Small intestine (tissue), 7 donors: ENCODE measurements around the gene ANKRD1. TPM values are rescaled to one million over a fixed set of nuclear protein-coding genes. Genes with fewer than 3 reads are reported as not detected.

Source experiments
- DNase-seq, 2 donors: peaks; one replicate each; pipeline versions ENCODE4 v3.0.0 to v3.0.0-alpha.2; 2013
- FAIRE-seq: peaks from 2 replicates; lab custom pipeline; 2012; peaks lifted over from hg19 to GRCh38; lab: Jason Lieb, UNC
- H3K27ac ChIP-seq, 3 donors: one replicate each; pipeline ENCODE4 v1.5.1; 2013; ENCODE audit warnings: low read length in 2 of 3, mild to moderate bottlenecking in 2 of 3, control low read depth in 1 of 3, inconsistent platforms in 1 of 3, low read depth in 1 of 3, moderate library complexity in 1 of 3
- H3K27me3 ChIP-seq, 3 donors: one replicate each; pipeline ENCODE4 v1.6.1; 2013; ENCODE audit warnings: low read length in 3 of 3, inconsistent platforms in 1 of 3; ENCODE audit not compliant: control insufficient read depth in 3 of 3, insufficient read depth in 3 of 3
- H3K36me3 ChIP-seq, 3 donors: one replicate each; pipeline ENCODE4 v1.6.1; 2013; ENCODE audit warnings: low read length in 3 of 3, inconsistent platforms in 1 of 3, low read depth in 1 of 3, mild to moderate bottlenecking in 1 of 3, moderate library complexity in 1 of 3; ENCODE audit not compliant: control insufficient read depth in 3 of 3, insufficient read depth in 2 of 3
- H3K4me1 ChIP-seq, 3 donors: one replicate each; pipeline ENCODE4 v1.6.1; 2013; ENCODE audit warnings: low read length in 2 of 3, inconsistent platforms in 1 of 3, low read depth in 1 of 3, mild to moderate bottlenecking in 1 of 3, moderate library complexity in 1 of 3; ENCODE audit not compliant: control insufficient read depth in 3 of 3, insufficient read depth in 2 of 3
- H3K4me3 ChIP-seq, 3 donors: one replicate each; pipeline ENCODE4 v1.5.1; 2013; ENCODE audit warnings: low read length in 3 of 3, control low read depth in 1 of 3, inconsistent platforms in 1 of 3, low read depth in 1 of 3, mild to moderate bottlenecking in 1 of 3, moderate library complexity in 1 of 3
- H3K9me3 ChIP-seq, 2 donors: one replicate each; pipeline ENCODE4 v1.6.1; 2013; ENCODE audit warnings: low read depth in 1 of 2, low read length in 1 of 2; ENCODE audit not compliant: control insufficient read depth in 2 of 2, insufficient read depth in 1 of 2
- WGBS, 3 donors: extraction: QIAGEN DNeasy Blood & Tissue Kit; methylation state at CpG; one replicate each; pipeline ENCODE4 v1.1.7; 2013; 5-methylcytosine and 5-hydroxymethylcytosine counted together
- polyA plus RNA-seq, 4 donors: library from polyadenylated mRNA; stranded (reverse) in 3 of 4; unstranded in 1 of 4; fragments of 200-250 nt in 3 of 4; fragments of 120-200 nt in 1 of 4; gene quantifications; one replicate each; pipeline versions ENCODE4 v1.2.1 to v1.2.3, GENCODE V29; 2013
- donor health status: healthy with polysubstance abuse.
- donor health status: control.
- donor health status: control.
- donor health status: Bipolar disorder and iron deficiency.
- donor health status: healthy.

Gene ANKRD1
- polyA plus RNA-seq, 4 donors, result 0.12 to 66.7 (median 2.5) TPM

DNA sequence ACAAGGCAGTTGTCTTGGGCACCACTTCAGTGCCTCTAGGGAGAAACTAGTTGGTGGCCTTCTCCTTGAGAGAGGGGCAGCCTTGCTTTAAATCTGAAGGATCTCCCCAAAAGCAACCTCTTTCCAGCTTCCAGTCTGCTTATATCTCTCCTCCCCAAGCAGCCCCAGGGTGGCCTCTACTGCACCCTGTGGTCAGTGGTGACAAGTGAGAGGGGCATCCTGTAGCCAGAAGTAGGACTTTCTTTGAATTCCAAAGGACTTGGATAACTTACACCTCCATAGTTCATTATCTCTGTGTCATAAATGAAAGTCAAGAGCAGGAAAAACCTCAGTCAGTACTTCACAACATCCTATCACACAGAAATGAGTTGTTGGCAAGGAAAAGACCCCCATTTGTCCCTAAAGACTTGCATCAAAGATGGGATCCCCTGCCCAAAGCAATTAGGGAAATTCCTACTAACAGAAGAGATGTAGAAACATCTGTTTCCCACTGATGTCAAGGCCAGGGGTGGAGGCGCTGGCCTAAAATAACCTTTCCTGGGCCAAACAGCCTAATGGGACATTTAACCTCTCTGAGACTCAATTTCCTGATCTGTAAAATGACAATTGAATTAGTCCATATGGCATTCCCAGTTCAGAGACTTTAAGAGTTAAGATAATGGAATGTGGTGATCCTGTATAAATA lies 44.0 kb upstream of the ANKRD1 start:
- WGBS, 3 donors, result 48 to 93% (median 93%) methylated on average over 1 of the region's 1 CpG
- DNase-seq (no peak), FAIRE-seq (no peak)
- Histone ChIP-seq H3K4me1 (peaks cover 0 to 2% (median 0%) of the 10 kb centered on the region in 3 donors), H3K36me3 (no peaks in the 10 kb centered on the region), H3K9me3 (no peaks in the 10 kb centered on the region), H3K4me3 (no peak overlapping the region), H3K27ac (no peak overlapping the region), H3K27me3 (peaks cover 0 to 6% (median 0%) of the 10 kb centered on the region in 3 donors)

DNA sequence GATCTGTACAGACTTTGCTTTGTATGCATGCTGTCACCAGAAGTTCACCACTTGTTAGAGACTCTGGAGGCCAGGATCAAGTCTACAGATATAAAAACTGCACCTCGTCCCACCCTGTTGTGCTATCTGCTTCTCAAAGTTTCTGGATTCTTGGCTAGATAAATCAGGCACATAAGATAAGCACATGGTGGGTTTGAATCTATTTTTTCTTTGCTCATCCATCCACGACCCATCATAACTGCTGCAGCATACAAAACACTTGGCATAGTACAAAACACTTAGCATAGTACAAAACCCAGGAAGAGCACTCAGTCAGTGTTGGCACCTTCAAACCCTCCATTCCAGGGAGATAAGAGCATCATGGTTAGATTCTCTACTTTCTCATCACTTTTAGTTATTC lies 42.4 kb upstream of the ANKRD1 start:
- Histone ChIP-seq H3K4me1 (no peaks in the 10 kb centered on the region), H3K27me3 (peaks cover 0 to 6% (median 0%) of the 10 kb centered on the region in 3 donors), H3K27ac (no peak overlapping the region), H3K9me3 (no peaks in the 10 kb centered on the region), H3K4me3 (no peak overlapping the region), H3K36me3 (no peaks in the 10 kb centered on the region)
- WGBS, 3 donors, result 64 to 73% (median 70%) methylated on average over 2 of the region's 2 CpGs
- FAIRE-seq (no peak), DNase-seq (no peak)

DNA sequence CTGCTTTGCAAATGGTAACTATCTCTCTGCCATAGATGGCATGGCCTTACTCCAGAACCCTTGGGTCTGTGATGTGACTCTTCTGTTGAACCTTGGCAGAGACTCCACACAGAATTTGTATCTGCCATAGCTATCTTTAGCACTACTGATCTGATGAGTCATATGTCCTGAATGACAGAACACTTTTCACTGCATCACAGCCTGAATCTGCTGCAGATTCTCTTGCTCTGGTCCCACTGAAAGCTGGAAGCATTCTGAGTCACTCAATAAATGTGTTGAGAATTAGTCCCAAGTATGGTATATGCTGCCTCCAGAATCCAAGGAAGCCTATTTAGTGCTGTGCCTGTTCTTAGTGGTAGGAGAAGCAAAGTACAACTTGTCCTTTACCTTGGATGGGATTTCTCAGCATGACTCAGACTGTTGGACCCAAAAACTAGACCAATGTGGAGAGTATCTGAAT lies 39.5 kb upstream of the ANKRD1 start:
- FAIRE-seq (no peak), DNase-seq (no peak)
- no peaks in the 10 kb centered on the region for H3K27me3 ChIP-seq
- no peaks in the 10 kb centered on the region for H3K9me3 ChIP-seq
- H3K27ac ChIP-seq, result no peak overlapping the region
- no peaks in the 10 kb centered on the region for H3K4me1 ChIP-seq
- no peaks in the 10 kb centered on the region for H3K36me3 ChIP-seq
- H3K4me3 ChIP-seq, result no peak overlapping the region

DNA sequence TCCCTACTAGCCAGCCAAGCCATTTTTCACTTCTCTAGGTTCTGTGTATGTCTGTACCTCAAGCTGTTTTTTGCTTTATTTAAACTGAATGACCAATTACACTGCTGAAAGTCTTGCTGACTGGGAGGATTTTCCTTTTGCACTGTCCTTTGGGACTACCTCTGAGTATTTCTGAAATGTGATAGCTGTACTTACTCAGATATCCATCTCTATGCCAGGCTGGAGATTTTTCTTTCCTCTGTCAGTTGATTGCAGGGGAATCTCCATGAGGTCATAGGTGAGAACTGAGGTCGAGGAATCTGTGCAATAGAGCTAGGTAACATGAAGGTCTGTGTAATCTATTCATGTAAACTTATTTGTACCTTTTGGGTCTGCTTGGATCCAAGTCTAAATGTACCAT lies 38.9 kb upstream of the ANKRD1 start:
- H3K9me3 ChIP-seq, result no peaks in the 10 kb centered on the region
- H3K4me1 ChIP-seq, result no peaks in the 10 kb centered on the region
- FAIRE-seq (no peak), DNase-seq (no peak)
- H3K36me3 ChIP-seq, result no peaks in the 10 kb centered on the region
- H3K27me3 ChIP-seq, result no peaks in the 10 kb centered on the region
- WGBS, 3 donors, result 32 to 53% (median 43%) methylated on average over 1 of the region's 1 CpG
- no peak overlapping the region for H3K4me3 ChIP-seq
- no peak overlapping the region for H3K27ac ChIP-seq

DNA sequence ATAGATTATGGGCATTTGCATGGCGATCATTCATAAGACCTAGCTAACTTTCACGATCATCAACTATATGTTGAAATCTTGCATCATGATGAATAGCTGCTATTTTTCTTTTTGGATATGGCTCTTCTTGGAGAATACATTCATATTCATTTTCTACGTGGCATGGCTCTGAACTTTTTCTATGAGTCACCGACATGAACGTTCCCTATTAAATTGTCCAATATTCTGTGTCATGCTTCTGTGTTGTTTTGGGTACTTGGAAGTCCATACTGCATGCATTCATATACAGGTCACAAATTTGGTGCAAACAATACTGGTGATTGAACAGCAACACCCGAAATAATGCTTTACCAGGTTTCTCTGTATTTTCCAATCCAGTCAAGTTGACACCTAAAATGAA lies 37.9 kb upstream of the ANKRD1 start:
- Histone ChIP-seq H3K4me1 (no peaks in the 10 kb centered on the region), H3K27me3 (no peaks in the 10 kb centered on the region), H3K9me3 (no peaks in the 10 kb centered on the region), H3K36me3 (no peaks in the 10 kb centered on the region), H3K4me3 (no peak overlapping the region), H3K27ac (no peak overlapping the region)
- WGBS, 3 donors, result 90 to 93% (median 92%) methylated on average over 6 of the region's 6 CpGs
- DNase-seq, result no peak
- FAIRE-seq, result no peak

DNA sequence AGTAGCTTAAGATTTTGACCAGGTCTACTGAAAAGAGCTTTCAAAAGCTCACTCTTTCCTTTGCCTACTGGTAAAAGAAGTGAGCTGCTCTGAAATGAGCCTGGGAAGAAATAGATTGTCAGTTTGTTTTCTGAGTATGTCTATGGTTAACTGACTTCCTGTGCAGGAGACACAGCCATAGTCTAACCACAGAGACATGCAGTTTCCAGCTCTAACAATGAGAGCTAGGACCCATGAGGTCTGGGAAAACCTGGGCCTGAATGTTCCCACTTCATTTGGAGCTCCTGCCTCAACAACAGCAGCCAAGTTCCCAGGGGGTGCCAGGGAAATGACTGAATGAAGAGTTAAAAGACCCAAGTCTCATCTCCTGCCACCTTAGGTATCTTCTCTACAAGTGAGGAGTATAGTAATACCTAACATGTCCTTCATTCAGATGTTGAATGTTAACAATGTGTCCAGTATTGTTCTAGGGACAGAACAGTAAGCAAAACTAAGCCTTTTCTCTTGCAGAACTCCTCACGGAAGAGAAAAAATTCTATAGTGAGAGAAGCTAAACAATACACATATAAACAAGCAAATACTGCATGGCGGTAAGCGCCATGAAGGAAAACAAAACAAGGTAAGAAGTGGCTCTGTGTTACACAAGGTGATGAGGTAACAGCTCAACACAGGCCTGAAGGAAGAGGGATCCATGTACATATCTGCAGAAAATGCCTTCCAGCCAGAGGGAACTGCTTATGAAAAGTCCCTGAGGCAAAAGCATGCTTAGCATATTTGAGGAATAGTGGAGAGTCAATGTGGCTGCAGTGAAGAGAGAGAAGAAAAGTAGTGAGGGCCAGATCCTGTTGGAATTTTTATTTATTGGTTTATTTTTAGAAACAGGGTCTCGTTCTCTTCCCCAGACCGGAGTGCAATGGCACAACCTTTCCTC lies 26.4 kb upstream of the ANKRD1 start:
- H3K9me3 ChIP-seq, result no peaks in the 10 kb centered on the region
- no peak overlapping the region for H3K4me3 ChIP-seq
- no peaks in the 10 kb centered on the region for H3K4me1 ChIP-seq
- no peak for FAIRE-seq
- H3K27ac ChIP-seq, result no peak overlapping the region
- WGBS, 3 donors, result 83 to 87% (median 83%) methylated on average over 5 of the region's 5 CpGs
- no peaks in the 10 kb centered on the region for H3K36me3 ChIP-seq
- no peak for DNase-seq
- H3K27me3 ChIP-seq, result no peaks in the 10 kb centered on the region

DNA sequence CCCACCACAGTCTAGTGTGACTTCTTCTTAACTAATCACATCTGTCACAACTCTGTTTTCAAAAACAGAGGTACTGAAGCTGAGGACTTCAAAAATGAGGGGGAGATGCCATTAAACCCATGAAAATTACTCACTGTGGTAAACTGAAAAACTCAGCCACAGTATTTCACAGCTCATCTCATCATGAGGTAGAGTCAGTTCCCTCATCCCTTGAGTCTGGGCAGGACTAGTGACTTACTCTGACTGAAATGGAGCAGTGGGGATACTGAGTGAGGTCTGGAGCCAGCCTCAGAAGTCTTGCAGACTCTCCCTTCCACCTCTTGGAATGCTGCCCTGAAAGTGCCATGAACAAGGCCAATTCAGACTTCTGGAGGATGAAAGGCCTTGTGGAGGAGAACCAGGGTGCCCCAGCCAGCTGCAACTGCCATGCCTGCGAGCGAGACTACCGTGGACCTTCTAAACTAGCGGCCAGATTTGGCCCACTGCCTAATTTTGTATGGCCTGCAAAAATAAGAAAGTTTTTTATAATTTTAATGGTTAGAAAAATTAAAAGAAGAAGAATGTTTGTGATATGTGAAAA lies 24.7 kb upstream of the ANKRD1 start:
- Histone ChIP-seq H3K36me3 (no peaks in the 10 kb centered on the region), H3K27ac (no peak overlapping the region), H3K4me3 (no peak overlapping the region), H3K4me1 (no peaks in the 10 kb centered on the region), H3K9me3 (no peaks in the 10 kb centered on the region), H3K27me3 (no peaks in the 10 kb centered on the region)
- no peak for DNase-seq
- 73 to 88% (median 83%) methylated on average over 4 of the region's 4 CpGs for WGBS, 3 donors
- FAIRE-seq, result no peak

DNA sequence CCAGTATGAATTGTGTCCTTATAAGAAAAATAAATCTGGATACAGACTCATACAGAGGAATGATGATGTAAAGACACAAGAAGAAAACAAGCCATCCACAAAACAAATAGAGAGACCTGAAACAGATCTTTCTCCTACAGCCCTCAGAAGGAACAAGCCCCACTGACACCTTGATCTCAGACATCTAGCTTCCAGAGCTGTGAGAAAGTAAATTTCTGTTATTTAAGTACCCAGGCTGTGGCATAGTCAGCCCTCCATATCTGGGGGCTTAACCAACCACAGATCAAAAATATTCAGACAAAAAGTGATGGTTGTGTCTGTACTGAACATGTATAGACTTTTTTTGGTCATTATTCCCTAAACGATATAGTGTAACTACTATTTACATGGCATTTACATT lies 23.9 kb upstream of the ANKRD1 start:
- H3K4me1 ChIP-seq, result no peaks in the 10 kb centered on the region
- DNase-seq, result no peak
- no peaks in the 10 kb centered on the region for H3K9me3 ChIP-seq
- no peak for FAIRE-seq
- no peaks in the 10 kb centered on the region for H3K27me3 ChIP-seq
- 3 to 45% (median 43%) methylated on average over 1 of the region's 1 CpG for WGBS, 3 donors
- no peak overlapping the region for H3K27ac ChIP-seq
- H3K36me3 ChIP-seq, result no peaks in the 10 kb centered on the region
- no peak overlapping the region for H3K4me3 ChIP-seq
